ENCODE results near the gene MBLAC1. TPM values are rescaled to one million over a fixed set of nuclear protein-coding genes. Genes with fewer than 3 reads are reported as not detected.
A peak's percentile ranks its signal among the peaks of the same experiment; 100 is the strongest.

Gene MBLAC1
- polyA plus RNA-seq, 3 donors, result 0.57 to 0.81 (median 0.59) TPM

DNA sequence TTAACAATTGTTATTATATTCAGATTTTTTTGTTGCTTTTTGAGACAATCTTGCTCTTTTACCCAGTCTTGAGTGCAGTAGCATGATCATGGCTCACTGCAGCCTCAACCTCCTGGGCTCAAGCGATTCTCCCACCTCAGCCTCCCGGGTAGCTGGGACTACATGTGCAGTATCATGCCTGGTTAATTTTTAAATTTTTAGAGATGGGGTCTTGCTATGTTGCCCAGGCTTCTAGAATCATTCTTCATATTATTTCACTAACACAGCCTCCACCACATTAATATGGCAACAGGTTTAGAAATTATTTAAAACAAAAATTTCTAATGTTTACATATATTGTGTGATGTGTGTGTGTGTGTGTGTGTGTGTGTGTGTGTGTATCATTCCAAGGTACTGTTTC is 20.5 kb downstream of the MBLAC1 start:
- H3K27ac Mint-ChIP-seq, result no peak overlapping the region
- no peaks in the 10 kb centered on the region for H3K9me3 ChIP-seq (replicated peaks in 1 of 2; ENCODE audit: control insufficient read depth in 1 of 2, insufficient read depth in 1 of 2, low read length in 2 of 2)
- H4K20me1 ChIP-seq (ENCODE audit: insufficient read depth, low read length), result no peaks in the 10 kb centered on the region
- no peak overlapping the region for H3K9ac ChIP-seq (ENCODE audit: insufficient read depth, low read length, poor library complexity, severe bottlenecking)
- peaks cover 44 to 55% of the 10 kb centered on the region in 2 donors for H3K4me1 ChIP-seq (ENCODE audit: control insufficient read depth in 1 of 2, insufficient read depth in 2 of 2, low read length in 2 of 2)
- no peak overlapping the region for H3K4me3 Mint-ChIP-seq
- no peaks in the 10 kb centered on the region for H3K27me3 ChIP-seq (ENCODE audit: control insufficient read depth in 2 of 2, insufficient read depth in 2 of 2, low read length in 2 of 2)
- peaks cover 8 to 17% of the 10 kb centered on the region in 2 donors for H3K36me3 Mint-ChIP-seq
- peaks cover 0 to 6% (median 0%) of the 10 kb centered on the region in 7 donors for H3K9me3 Mint-ChIP-seq
- no peaks in the 10 kb centered on the region for H3K27me3 Mint-ChIP-seq (ENCODE audit: low read depth in 3 of 3)
- peaks cover 39% of the 10 kb centered on the region for H3K79me2 ChIP-seq (ENCODE audit: insufficient read depth, low read length)
- H3K4me1 Mint-ChIP-seq, result peaks cover 48% of the 10 kb centered on the region
- no peaks in the 10 kb centered on the region for H3K36me3 ChIP-seq (replicated peaks in 1 of 2; ENCODE audit: control insufficient read depth in 1 of 2, insufficient read depth in 2 of 2, low read length in 2 of 2)
- intact Hi-C loops (cut with micrococcal nuclease), result loop anchor here in 1 of 2 donors (10.0 kb wide), 1 partner anchor 208 kb away; the partner anchor contains the start of gene PILRB
- no peak overlapping the region for H2AFZ ChIP-seq (ENCODE audit: insufficient read depth, low read depth, low read length, poor library complexity, severe bottlenecking)
- DNase-seq, result no peak
- no peak overlapping the region for H3K27ac ChIP-seq (ENCODE audit: low read depth in 1 of 2, low read length in 2 of 2)
- H3K4me2 ChIP-seq (replicated peaks; ENCODE audit: extremely low read depth, low read length, poor library complexity, severe bottlenecking), result no peak overlapping the region
- H3K4me3 ChIP-seq (replicated peaks in 1 of 3; ENCODE audit: low read depth in 2 of 3, low read length in 3 of 3), result no peak overlapping the region
- WGBS (ENCODE audit: insufficient coverage), result no CpG with 5 or more reads among the region's 2 CpGs
- TF ChIP-seq, protein P1, sequence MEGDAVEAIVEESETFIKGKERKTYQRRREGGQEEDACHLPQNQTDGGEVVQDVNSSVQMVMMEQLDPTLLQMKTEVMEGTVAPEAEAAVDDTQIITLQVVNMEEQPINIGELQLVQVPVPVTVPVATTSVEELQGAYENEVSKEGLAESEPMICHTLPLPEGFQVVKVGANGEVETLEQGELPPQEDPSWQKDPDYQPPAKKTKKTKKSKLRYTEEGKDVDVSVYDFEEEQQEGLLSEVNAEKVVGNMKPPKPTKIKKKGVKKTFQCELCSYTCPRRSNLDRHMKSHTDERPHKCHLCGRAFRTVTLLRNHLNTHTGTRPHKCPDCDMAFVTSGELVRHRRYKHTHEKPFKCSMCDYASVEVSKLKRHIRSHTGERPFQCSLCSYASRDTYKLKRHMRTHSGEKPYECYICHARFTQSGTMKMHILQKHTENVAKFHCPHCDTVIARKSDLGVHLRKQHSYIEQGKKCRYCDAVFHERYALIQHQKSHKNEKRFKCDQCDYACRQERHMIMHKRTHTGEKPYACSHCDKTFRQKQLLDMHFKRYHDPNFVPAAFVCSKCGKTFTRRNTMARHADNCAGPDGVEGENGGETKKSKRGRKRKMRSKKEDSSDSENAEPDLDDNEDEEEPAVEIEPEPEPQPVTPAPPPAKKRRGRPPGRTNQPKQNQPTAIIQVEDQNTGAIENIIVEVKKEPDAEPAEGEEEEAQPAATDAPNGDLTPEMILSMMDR (IDR thresholded peaks at IDR 0.05), result no peak

DNA sequence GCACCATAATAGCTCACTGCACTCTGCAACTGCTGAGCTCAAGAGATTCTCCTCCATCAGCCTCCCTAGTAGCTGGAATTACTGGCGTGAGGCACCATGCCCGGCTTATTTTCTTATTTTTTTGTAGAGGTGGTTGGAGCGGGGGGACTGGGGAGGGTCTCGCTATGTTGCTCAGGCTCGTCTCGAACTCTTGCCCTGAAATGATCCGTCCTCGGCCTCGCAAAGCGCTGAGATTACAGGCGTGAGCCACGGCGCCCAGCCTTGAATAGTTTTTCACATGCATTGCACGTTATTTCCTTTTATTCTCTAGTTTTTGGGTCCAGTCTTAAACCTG is 21.4 kb downstream of the MBLAC1 start:
- Mint-ChIP-seq H3K4me3 (peak overlapping the region; percentile 94 to 95), H3K4me1 (peaks cover 54% of the 10 kb centered on the region), H3K9me3 (peaks cover 0 to 6% (median 0%) of the 10 kb centered on the region in 7 donors), H3K36me3 (peaks cover 13 to 24% of the 10 kb centered on the region in 2 donors), H3K27ac (peak overlapping the region; percentile 92 to 98 (median 95)), H3K27me3 (ENCODE audit: low read depth in 3 of 3) (no peaks in the 10 kb centered on the region)
- Histone ChIP-seq H3K27me3 (ENCODE audit: control insufficient read depth in 2 of 2, insufficient read depth in 2 of 2, low read length in 2 of 2) (no peaks in the 10 kb centered on the region), H3K9ac (ENCODE audit: insufficient read depth, low read length, poor library complexity, severe bottlenecking) (peak overlapping the region; percentile 90), H2AFZ (ENCODE audit: insufficient read depth, low read depth, low read length, poor library complexity, severe bottlenecking) (peak overlapping the region; percentile 99), H3K79me2 (ENCODE audit: insufficient read depth, low read length) (peaks cover 46% of the 10 kb centered on the region), H3K9me3 (replicated peaks in 1 of 2; ENCODE audit: control insufficient read depth in 1 of 2, insufficient read depth in 1 of 2, low read length in 2 of 2) (no peaks in the 10 kb centered on the region), H3K4me2 (replicated peaks; ENCODE audit: extremely low read depth, low read length, poor library complexity, severe bottlenecking) (peak overlapping the region; percentile 98), H3K4me1 (ENCODE audit: control insufficient read depth in 1 of 2, insufficient read depth in 2 of 2, low read length in 2 of 2) (peaks cover 50 to 59% of the 10 kb centered on the region in 2 donors), H3K4me3 (replicated peaks in 1 of 3; ENCODE audit: low read depth in 2 of 3, low read length in 3 of 3) (peak overlapping the region; percentile 5 to 100 (median 97)), H3K36me3 (replicated peaks in 1 of 2; ENCODE audit: control insufficient read depth in 1 of 2, insufficient read depth in 2 of 2, low read length in 2 of 2) (peaks cover 1 to 2% of the 10 kb centered on the region in 2 donors), H3K27ac (ENCODE audit: low read depth in 1 of 2, low read length in 2 of 2) (peak overlapping the region; percentile 75 to 97), H4K20me1 (ENCODE audit: insufficient read depth, low read length) (peaks cover 7% of the 10 kb centered on the region)
- intact Hi-C loops (cut with micrococcal nuclease), result loop anchor here in 1 of 2 donors (2.0 to 10.0 kb wide), 2 partner anchors 29 to 207 kb away; partner anchors contain the start of genes GPC2, PILRB and STAG3
- TF ChIP-seq, protein P1 (IDR thresholded peaks at IDR 0.05), result no peak
- 15% methylated on average over 13 of the region's 14 CpGs for WGBS (ENCODE audit: insufficient coverage)
- DNase-seq, result no peak
